A204.1 (cell line): ENCODE data around the gene GRAP.

Experiments used
- FAIRE-seq: peaks from 2 replicates; lab custom pipeline; 2012; peaks lifted over from hg19 to GRCh38; lab: Jason Lieb, UNC

Gene GRAP

GRCh38 chr17:19001907-19002590 lies 44.7 kb downstream of the GRAP start:
- no peak for FAIRE-seq

GRCh38 chr17:19000531-19001325 lies 46.0 kb downstream of the GRAP start:
- FAIRE-seq, result no peak

- no peak for FAIRE-seq
Observed at GRCh38 chr17:18999911-19000310, 46.8 kb downstream of the GRAP start.

GRCh38 chr17:18999394-18999793 lies 47.4 kb downstream of the GRAP start:
- no peak for FAIRE-seq

GRCh38 chr17:18997650-18998196 lies 49.0 kb downstream of the GRAP start:
- FAIRE-seq, result no peak

- no peak for FAIRE-seq
Observed at GRCh38 chr17:18996458-18996857, 50.3 kb downstream of the GRAP start.

GRCh38 chr17:18995220-18995619 lies 51.5 kb downstream of the GRAP start:
- no peak for FAIRE-seq

GRCh38 chr17:18994631-18995030 lies 52.1 kb downstream of the GRAP start:
- FAIRE-seq, result no peak

- FAIRE-seq, result no peak
Observed at GRCh38 chr17:18993905-18994526, 52.7 kb downstream of the GRAP start.

- FAIRE-seq, result no peak
Observed at GRCh38 chr17:18992454-18993130, 54.2 kb downstream of the GRAP start.

GRCh38 chr17:18991531-18992315 lies 55.0 kb downstream of the GRAP start:
- FAIRE-seq, result no peak

GRCh38 chr17:18990331-18990730 lies 56.4 kb downstream of the GRAP start:
- no peak for FAIRE-seq

- FAIRE-seq, result no peak
Observed at GRCh38 chr17:18988546-18989173, 58.1 kb downstream of the GRAP start.

GRCh38 chr17:18987862-18988545 lies 58.8 kb downstream of the GRAP start:
- FAIRE-seq, result no peak

- no peak for FAIRE-seq
Observed at GRCh38 chr17:18987230-18987610, 59.5 kb downstream of the GRAP start.

- no peak for FAIRE-seq
Observed at GRCh38 chr17:18986541-18987229, 60.1 kb downstream of the GRAP start.

- FAIRE-seq, result no peak
Observed at GRCh38 chr17:18985475-18985874, 61.3 kb downstream of the GRAP start.

- no peak for FAIRE-seq
Observed at GRCh38 chr17:18984273-18985114, 62.3 kb downstream of the GRAP start.
